Measurements from ENCODE around the gene TUBB6. TPM values are rescaled to one million over a fixed set of nuclear protein-coding genes. Genes with fewer than 3 reads are reported as not detected.

Gene TUBB6
- total RNA-seq, 1 donor from 2014 or later = 35.6 TPM

GRCh38 chr18:12342661-12343060 is 34.6 kb downstream of the TUBB6 start:
- peaks cover 4% of the 10 kb centered on the region for H3K27me3 Mint-ChIP-seq (ENCODE audit: unreplicated experiment)
- peaks cover 4% of the 10 kb centered on the region for H3K36me3 Mint-ChIP-seq (ENCODE audit: unreplicated experiment)
- no peak for DNase-seq
- H3K4me3 Mint-ChIP-seq (ENCODE audit: unreplicated experiment) = no peak overlapping the region
- H3K4me1 Mint-ChIP-seq (ENCODE audit: low read depth, unreplicated experiment) = no peaks in the 10 kb centered on the region
- H3K9me3 Mint-ChIP-seq (ENCODE audit: unreplicated experiment) = no peaks in the 10 kb centered on the region
- peak overlapping the region; percentile 22 for H3K27ac Mint-ChIP-seq (ENCODE audit: unreplicated experiment)
- no peak for TF ChIP-seq CTCF (IDR thresholded peaks at IDR 0.05; ENCODE audit: partially characterized antibody, unreplicated experiment)

GRCh38 chr18:12345491-12346239 is 37.6 kb downstream of the TUBB6 start:
- no peak for TF ChIP-seq CTCF (IDR thresholded peaks at IDR 0.05; ENCODE audit: partially characterized antibody, unreplicated experiment)
- DNase-seq = no peak
- Mint-ChIP-seq H3K4me1 (ENCODE audit: low read depth, unreplicated experiment) (no peaks in the 10 kb centered on the region), H3K9me3 (ENCODE audit: unreplicated experiment) (no peaks in the 10 kb centered on the region), H3K27me3 (ENCODE audit: unreplicated experiment) (peaks cover 2% of the 10 kb centered on the region), H3K4me3 (ENCODE audit: unreplicated experiment) (no peak overlapping the region), H3K27ac (ENCODE audit: unreplicated experiment) (peak overlapping the region; percentile 50), H3K36me3 (ENCODE audit: unreplicated experiment) (peaks cover 4% of the 10 kb centered on the region)

- H3K27ac Mint-ChIP-seq (ENCODE audit: unreplicated experiment) = peak overlapping the region; percentile 50
- H3K4me3 Mint-ChIP-seq (ENCODE audit: unreplicated experiment) = no peak overlapping the region
- TF ChIP-seq CTCF (IDR thresholded peaks at IDR 0.05; ENCODE audit: partially characterized antibody, unreplicated experiment) = no peak
- H3K4me1 Mint-ChIP-seq (ENCODE audit: low read depth, unreplicated experiment) = no peaks in the 10 kb centered on the region
- H3K36me3 Mint-ChIP-seq (ENCODE audit: unreplicated experiment) = peaks cover 4% of the 10 kb centered on the region
- DNase-seq = no peak
- H3K9me3 Mint-ChIP-seq (ENCODE audit: unreplicated experiment) = no peaks in the 10 kb centered on the region
- H3K27me3 Mint-ChIP-seq (ENCODE audit: unreplicated experiment) = peaks cover 2% of the 10 kb centered on the region
Observed at GRCh38 chr18:12346240-12346565, 38.2 kb downstream of the TUBB6 start.

GRCh38 chr18:12347895-12348294 is 39.9 kb downstream of the TUBB6 start:
- Mint-ChIP-seq H3K36me3 (ENCODE audit: unreplicated experiment) (no peaks in the 10 kb centered on the region), H3K4me1 (ENCODE audit: low read depth, unreplicated experiment) (no peaks in the 10 kb centered on the region), H3K4me3 (ENCODE audit: unreplicated experiment) (no peak overlapping the region), H3K27me3 (ENCODE audit: unreplicated experiment) (no peaks in the 10 kb centered on the region), H3K27ac (ENCODE audit: unreplicated experiment) (no peak overlapping the region), H3K9me3 (ENCODE audit: unreplicated experiment) (no peaks in the 10 kb centered on the region)
- no peak for DNase-seq
- TF ChIP-seq CTCF (IDR thresholded peaks at IDR 0.05; ENCODE audit: partially characterized antibody, unreplicated experiment) = no peak

- Mint-ChIP-seq H3K4me1 (ENCODE audit: low read depth, unreplicated experiment) (no peaks in the 10 kb centered on the region), H3K36me3 (ENCODE audit: unreplicated experiment) (peaks cover 4% of the 10 kb centered on the region), H3K27ac (ENCODE audit: unreplicated experiment) (no peak overlapping the region), H3K4me3 (ENCODE audit: unreplicated experiment) (no peak overlapping the region), H3K9me3 (ENCODE audit: unreplicated experiment) (no peaks in the 10 kb centered on the region), H3K27me3 (ENCODE audit: unreplicated experiment) (no peaks in the 10 kb centered on the region)
- no peak for DNase-seq
- TF ChIP-seq CTCF (IDR thresholded peaks at IDR 0.05; ENCODE audit: partially characterized antibody, unreplicated experiment) = no peak
Observed at GRCh38 chr18:12352188-12352587, 44.1 kb downstream of the TUBB6 start.
